H7 (cell line): ENCODE data around the gene NFE2L1. TPM values are rescaled to one million over a fixed set of nuclear protein-coding genes. Genes with fewer than 3 reads are reported as not detected.
"Not testable (repeated sequence)": the region's sequence is repeated elsewhere in the genome, so short reads cannot be mapped to it uniquely, and the experiment has no call there.

Experiments
- DNase-seq: peaks from one replicate; pipeline ENCODE4 v3.0.0; 2012
- H3K27me3 ChIP-seq: 2 replicates; pipeline ENCODE4 v1.6.0; 2011; ENCODE audit warnings: mild to moderate bottlenecking, low read length; ENCODE audit not compliant: control insufficient read depth, insufficient read depth
- H3K36me3 ChIP-seq: replicated peaks from 2 replicates; pipeline ENCODE4 v1.5.1; 2011; ENCODE audit warnings: low read length; ENCODE audit not compliant: control insufficient read depth, insufficient read depth
- H3K4me3 ChIP-seq: 2 replicates; pipeline ENCODE4 v1.5.1; 2011; ENCODE audit warnings: low read depth, mild to moderate bottlenecking, control low read depth, low read length, moderate library complexity; ENCODE audit not compliant: insufficient read depth
- total RNA-seq: library from RNA; depleted of rRNA; stranded (reverse); fragments of >200 nt; shearing (Covaris generic); gene quantifications from 2 replicates; pipeline ENCODE4 v1.2.3, GENCODE V29; 2014

Gene NFE2L1
- total RNA-seq, 1 experiment from 2014 or later, result 114 TPM

DNA sequence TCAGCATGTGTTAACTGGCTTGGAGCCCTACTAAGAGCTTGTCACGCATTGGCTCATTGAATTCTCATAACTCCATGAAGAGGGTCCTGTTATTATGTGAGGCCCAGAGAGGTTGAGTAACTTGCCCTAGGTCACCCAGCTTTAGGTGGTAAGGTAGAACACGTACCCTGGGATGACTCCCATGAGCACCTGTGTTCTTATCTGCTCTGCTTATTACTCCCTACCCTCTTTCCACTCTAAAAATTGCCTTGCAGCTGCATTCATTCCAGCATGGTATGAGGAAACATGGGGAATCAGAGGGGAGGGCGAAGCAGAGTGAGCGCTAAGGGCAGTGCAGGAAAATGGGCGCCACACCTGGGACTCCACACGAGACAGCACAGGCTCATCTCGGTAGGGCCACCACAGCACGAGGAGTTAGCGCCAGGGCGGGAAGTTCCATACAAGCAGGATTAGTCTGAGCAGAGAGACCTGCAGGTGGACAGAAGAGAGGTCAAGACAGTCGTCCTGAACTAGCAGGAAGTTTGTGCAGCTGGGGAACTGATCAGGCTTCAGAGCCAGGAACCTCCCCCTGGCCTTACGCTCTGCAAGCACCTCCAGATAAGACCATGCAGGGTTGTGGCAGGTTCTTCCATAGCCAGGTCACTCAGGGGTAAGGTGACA lies 20.7 kb upstream of the NFE2L1 start:
- Histone ChIP-seq H3K27me3 (peaks cover 27% of the 10 kb centered on the region), H3K36me3 (no peaks in the 10 kb centered on the region), H3K4me3 (no peak overlapping the region)
- DNase-seq, result no peak

DNA sequence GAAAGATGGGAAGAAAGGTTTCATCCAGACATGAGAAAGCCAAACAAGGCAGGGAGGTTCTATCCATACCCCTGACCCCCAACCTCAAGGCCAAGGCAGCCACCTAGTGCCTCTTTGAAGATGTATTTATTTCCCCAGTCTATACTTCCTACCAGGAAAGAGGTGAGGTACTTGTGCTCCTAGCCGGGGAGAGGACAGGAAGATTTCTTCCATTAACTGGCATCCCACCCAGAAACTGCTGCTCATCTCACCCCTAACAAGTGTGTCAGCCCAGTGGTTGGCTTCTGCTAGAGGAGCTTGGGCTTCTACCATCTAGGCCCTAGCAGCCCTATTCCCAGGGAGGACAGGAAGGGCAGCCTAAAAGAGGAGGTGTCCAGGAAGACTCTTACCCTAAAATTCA lies 19.4 kb upstream of the NFE2L1 start:
- H3K4me3 ChIP-seq, result no peak overlapping the region
- peaks cover 24% of the 10 kb centered on the region for H3K27me3 ChIP-seq
- H3K36me3 ChIP-seq, result no peaks in the 10 kb centered on the region
- no peak for DNase-seq

DNA sequence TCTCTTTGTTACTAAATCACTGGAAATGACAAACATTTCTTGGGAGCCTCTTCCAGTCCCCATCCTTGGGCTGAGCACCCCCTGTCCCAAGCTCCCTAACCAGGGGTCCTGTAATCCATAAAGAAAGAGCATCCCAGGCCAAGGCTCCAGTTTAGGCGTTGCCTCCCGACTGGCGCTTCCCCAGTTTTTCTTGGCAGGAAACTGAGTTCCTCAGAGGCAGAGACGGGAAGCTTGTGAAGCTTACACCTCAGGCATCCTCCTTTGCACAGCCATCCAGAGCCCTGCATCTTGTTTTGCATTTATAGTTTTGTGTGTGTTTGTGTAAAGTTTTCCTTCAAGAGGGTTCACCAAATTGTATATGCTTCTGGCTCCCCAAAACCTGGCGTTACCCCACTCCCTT lies 17.6 kb upstream of the NFE2L1 start:
- H3K4me3 ChIP-seq, result no peak overlapping the region
- no peak for DNase-seq
- peaks cover 12% of the 10 kb centered on the region for H3K27me3 ChIP-seq
- no peaks in the 10 kb centered on the region for H3K36me3 ChIP-seq

DNA sequence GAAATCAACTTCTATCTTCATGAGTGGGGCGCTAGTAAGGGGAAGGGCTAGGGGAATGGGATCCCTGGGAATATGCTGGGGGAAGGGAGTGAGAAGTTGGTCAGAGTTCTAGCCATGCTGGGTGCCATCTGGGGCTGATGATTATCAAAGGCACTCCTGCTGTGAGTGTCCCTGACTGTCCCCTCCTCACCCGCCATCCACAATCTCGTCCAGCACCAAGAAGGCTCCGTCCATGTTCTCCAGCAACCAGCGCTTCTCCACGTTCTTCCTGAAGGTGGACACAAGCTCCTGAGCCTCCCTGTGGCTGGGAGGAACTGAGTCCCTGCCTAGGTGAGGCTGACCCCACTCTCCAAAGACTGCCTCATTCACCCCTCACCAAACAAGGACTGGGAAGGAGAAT lies 16.2 kb upstream of the NFE2L1 start:
- H3K4me3 ChIP-seq, result no peak overlapping the region
- DNase-seq, result no peak
- no peaks in the 10 kb centered on the region for H3K36me3 ChIP-seq
- H3K27me3 ChIP-seq, result peaks cover 12% of the 10 kb centered on the region

DNA sequence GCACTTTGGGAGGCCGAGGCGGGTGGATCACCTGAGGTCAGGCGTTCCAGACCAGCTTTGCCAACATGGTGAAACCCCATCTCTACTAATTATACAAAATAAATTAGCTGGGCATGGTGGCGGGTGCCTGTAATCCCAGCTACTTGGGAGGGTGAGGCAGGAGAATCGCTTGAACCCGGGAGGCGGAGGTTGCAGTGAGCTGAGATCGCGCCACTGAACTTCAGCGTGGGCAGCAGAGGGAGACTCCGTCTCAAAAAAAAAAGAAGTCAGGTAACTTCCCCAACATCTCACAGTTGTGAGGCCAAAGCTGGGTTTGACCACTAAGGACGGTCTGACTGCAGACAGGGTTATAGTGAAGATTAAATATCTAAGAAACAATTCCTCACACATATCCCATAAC lies 13.4 kb upstream of the NFE2L1 start:
- peaks cover 33% of the 10 kb centered on the region for H3K27me3 ChIP-seq
- DNase-seq, H3K4me3 ChIP-seq: not testable (repeated sequence)

DNA sequence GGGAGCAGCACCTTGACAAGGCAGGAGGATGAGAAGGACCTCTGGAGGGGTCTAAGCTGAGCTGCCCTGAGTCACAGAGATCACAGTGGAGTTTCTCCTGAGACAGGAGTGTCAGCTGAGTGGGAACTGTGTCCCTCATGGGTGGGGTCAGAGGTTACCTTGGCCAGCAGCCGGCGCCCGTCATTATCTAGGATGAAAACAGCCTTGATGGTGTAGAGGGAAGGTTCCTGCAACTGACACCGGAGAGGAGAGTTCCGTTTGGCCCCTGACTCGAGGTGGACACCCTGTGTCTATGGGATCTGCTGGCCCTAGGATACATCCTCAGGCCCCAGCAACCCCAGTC lies 11.5 kb upstream of the NFE2L1 start:
- Histone ChIP-seq H3K27me3 (peaks cover 33% of the 10 kb centered on the region), H3K36me3 (no peaks in the 10 kb centered on the region), H3K4me3 (peak overlapping the region; percentile 46; the same call in 1 of the 2 replicates)
- DNase-seq, result no peak

More for the DNA sequence above, 13.4 kb upstream of the NFE2L1 start:
- not testable (repeated sequence) for H3K36me3 ChIP-seq

DNA sequence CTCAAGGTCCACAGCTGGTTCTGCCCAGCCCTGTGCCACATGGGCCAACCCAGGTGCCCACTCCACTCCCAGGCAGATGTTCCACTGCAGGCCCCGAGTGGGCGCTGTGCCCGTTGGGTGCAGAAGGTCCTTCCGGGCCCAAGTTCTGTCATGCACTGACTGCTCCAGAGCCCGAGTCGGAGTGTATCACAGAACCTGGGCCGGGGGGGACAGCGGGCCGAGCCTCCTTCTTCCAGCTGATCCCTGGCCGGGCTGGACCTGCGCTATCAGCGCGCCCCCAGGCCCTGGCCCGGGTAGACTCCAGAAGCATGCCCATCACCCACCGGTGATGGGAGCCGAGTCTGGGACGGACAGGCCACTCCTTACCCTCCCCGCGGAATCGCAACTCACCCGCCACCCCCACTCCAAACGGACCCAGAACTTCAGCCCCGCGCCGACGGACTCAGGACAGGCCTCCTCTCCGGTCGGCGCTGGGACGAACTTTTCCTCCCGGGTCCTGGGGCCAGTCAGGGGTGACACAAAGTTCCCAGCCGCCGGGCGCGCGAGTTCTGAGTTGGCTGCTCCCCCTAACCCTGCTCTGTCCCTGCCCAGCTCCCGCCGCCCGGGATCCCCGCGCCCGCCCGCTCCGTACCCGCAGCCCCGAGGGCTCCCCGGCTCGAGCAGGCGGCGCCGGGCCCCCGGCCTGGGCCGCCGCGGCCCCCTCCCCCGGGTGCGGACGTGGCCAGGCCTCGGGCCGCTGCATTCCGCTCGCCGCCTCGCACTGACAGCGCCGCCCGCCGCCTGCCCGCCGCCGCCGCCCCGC lies 10.9 kb upstream of the NFE2L1 start, which contains the start of gene COPZ2:
COPZ2 (minus strand) TSS at position 762 of the 802 bp plus-strand sequence; CDS start at position 742, 20 bp downstream.
- Histone ChIP-seq H3K36me3 (no peaks in the 10 kb centered on the region), H3K4me3 (peak within 1 kb of the TSS; percentile 46), H3K27me3 (peaks cover 29% of the 10 kb centered on the region)
- peak; percentile 88 for DNase-seq

DNA sequence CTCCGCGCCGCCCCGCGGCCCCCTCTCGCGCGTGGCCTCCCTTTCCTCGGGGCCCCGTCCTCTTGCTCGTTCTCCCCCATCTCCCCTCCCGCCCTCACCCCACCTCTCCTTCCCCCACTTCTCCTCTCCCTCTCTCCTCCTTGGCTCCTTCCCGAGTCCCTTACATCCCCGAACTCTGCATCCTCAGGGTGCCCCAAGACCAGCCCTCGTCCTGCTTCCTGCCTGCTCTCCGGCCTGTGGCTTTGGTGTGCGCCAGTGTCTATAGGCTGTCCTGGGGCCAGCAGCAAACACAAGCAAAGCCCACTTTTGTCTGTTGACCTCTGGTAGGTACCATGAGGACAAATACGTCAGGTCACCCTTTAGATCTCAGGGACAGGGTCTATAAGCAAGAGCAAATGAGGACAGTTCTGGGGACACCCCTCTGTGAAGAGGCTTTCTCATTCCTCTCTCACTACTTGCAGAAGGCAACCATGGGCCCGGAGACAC lies 10.3 kb upstream of the NFE2L1 start:
- Histone ChIP-seq H3K27me3 (peaks cover 28% of the 10 kb centered on the region), H3K4me3 (peak overlapping the region; percentile 22; the same call in 1 of the 2 replicates), H3K36me3 (no peaks in the 10 kb centered on the region)
- peak; percentile 71 for DNase-seq

DNA sequence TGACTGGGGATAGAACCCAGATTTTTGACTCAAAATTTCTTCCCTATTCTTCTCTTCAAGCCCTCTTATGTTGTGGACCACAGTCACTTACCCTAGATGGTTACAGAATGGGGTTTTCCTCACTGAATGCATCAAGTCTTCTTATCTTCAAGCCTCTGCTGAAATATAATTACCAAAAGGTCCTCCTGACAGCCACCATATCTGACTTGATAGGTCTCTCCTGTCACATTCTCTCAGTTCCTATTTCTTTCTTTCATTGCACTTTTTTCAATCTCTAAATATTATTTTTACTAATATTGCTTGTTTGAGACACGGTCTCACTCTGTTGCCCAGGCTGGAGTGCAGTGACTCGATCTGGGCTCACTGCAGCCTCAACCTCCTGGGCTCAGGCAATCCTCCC lies 9.5 kb upstream of the NFE2L1 start:
- H3K4me3 ChIP-seq, result no peak overlapping the region
- no peak for DNase-seq
- peaks cover 28% of the 10 kb centered on the region for H3K27me3 ChIP-seq
- no peaks in the 10 kb centered on the region for H3K36me3 ChIP-seq

DNA sequence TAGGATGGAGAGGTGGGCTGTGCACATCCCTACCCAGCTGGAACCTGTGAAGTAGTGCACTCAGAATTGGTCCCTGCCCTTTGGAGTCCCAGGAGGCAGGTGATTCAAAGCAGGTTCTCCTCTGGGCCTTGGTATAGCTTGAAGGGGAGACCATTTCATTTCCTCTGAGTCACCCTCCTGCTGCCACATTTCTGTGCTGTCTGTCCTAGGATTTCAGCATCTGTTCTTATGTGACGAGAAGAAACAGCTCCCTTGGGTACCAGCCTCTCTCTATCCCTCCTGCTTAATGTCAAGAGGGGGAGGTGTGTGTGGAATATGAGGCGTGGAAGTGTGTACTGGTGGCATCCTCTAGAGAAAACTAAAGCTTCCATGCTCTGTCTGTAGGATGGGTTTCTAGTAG lies 5.0 kb upstream of the NFE2L1 start:
- H3K27me3 ChIP-seq, result peaks cover 11% of the 10 kb centered on the region
- DNase-seq, result no peak
- H3K4me3 ChIP-seq, result no peak overlapping the region
- H3K36me3 ChIP-seq, result no peaks in the 10 kb centered on the region

DNA sequence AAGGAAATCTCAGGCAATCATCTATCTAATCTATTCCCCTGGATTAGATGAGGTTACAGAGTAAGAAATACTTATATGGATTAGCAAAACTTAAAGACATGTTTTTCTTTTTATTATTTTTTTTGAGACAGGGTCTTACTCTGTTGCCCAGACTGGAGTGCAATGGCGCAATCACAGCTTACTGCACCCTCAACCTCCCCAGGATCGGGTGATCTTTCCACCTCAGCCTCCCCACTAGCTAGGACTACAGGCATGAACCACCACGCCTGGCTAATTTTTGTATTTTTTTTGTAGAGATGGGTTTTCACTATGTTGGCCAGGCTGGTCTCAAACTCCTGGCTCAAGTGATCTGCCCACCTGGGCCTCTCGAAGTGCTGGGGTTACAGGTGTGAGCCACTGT lies 3.3 kb upstream of the NFE2L1 start:
- no peak overlapping the region for H3K4me3 ChIP-seq
- no peak for DNase-seq
- H3K36me3 ChIP-seq, result no peaks in the 10 kb centered on the region
- H3K27me3 ChIP-seq, result no peaks in the 10 kb centered on the region; the same call in 1 of the 2 replicates

DNA sequence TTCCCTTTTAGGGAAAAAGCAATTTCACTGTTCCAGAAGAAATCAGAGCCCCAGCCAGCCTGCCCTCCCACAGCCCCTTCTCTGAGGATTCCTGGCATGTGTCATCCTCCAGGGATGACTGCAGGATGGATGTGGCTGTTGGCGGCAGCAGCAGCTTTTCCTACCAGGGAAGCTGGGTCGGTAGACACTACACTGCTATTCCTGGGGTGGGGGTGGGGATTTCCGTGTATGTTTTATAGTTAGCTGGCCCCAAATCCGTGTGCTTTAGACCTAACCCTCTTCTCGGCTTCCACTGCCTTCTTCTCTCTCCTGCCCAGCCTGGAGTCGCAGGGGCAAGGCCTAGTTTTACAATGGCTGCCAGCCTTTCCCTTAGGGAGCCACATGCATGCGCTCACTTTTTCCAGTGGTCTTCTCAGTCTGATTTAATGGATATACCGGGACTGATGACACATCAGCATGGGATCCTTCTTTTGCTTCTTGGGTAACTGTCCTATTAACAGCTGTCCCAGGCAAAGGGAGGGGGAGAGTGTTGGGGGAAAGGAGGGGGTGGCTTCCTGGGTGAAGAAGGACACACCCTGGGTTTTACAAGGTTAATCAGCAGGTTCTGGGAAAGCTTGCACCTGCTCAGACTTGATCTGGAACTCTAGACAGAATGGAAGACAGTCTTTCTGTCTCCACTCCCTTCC lies 2.7 kb upstream of the NFE2L1 start:
- H3K36me3 ChIP-seq, result no peaks in the 10 kb centered on the region
- H3K4me3 ChIP-seq, result no peak overlapping the region
- DNase-seq, result no peak
- no peaks in the 10 kb centered on the region; the same call in 1 of the 2 replicates for H3K27me3 ChIP-seq

DNA sequence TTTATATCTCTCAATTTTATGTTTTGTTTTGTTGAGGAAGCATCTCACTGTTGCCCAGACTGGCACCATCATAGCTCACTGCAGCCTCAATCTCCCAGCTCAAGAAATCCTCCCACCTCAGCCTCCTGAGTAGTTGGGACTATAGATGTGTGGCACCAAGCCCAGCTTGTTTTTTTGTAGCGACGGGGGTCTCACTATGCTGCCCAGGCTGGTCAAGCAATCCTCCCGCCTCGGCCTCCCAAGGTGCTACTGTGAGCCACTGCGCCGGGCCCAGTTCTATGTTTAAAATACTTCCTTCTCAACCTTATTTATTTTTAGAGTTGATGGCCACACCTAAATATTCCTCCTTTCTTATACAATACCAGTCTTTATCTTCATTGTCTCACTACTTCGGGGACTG lies 1.9 kb upstream of the NFE2L1 start:
- no peak for DNase-seq
- Histone ChIP-seq H3K27me3 (no peaks in the 10 kb centered on the region; the same call in 1 of the 2 replicates), H3K36me3 (peaks cover 7% of the 10 kb centered on the region), H3K4me3 (no peak overlapping the region)

DNA sequence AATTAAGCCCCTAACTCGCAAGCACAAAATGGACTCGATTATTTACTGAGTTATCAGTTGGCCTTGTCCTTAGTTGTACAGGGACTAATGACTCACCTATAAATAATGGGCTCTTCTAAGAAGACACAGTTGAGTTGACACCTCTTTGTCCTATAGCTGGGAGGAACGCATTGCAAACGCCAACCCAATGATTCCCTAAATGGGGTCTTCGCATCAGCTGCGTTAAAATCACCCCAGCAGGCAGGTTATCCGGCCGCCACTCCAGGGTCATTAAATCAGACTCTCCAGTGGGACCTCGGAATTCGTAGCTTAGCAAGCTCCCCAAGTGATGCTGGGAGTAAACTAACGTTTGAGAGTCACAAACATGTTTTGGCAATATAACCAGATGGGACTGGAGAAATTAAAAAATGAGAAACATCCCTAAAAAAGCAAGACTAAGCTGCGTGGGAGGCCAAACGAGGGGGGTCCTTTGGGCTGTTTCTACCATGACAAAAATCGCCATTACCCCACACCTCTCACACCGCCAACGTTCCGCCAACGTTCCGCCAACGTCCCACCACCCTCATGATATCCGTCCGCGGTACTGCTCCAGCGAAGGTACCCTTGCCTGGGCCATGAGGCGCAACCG lies 932 bp upstream of the NFE2L1 start:
- Histone ChIP-seq H3K4me3 (peak overlapping the region; percentile 65), H3K36me3 (peaks cover 15% of the 10 kb centered on the region)
- no peak for DNase-seq

More for the DNA sequence above, 932 bp upstream of the NFE2L1 start:
- no peaks in the 10 kb centered on the region; the same call in 1 of the 2 replicates for H3K27me3 ChIP-seq
